Prostate gland (tissue), 2 donors: ENCODE data around the gene INHA.

Experiments
- CTCF ChIP-seq, 4 experiments: fragments of 200-600 bp in 2 of 4; fragments of 450-650 bp in 2 of 4; sonication (generic) in 2 of 4; IDR thresholded peaks; 1 replicate in 3 of 4; 2 replicates in 1 of 4; pipeline ENCODE4 v1.5.1; 2016 to 2019; ENCODE audit warnings: antibody characterized with exemption in 4 of 4, mild to moderate bottlenecking in 2 of 4, moderate library complexity in 2 of 4
- POLR2A ChIP-seq: fragments of 450-650 bp; IDR thresholded peaks from one replicate; pipeline ENCODE4 v1.6.1; 2016; ENCODE audit warnings: antibody characterized with exemption, mild to moderate bottlenecking

GRCh38 chr2:219557320-219557719 is 14.8 kb upstream of the INHA start:
- TF ChIP-seq CTCF (IDR thresholded peaks at IDR 0.05) = no peak
- no peak for TF ChIP-seq POLR2A
